ENCODE measurements around the gene SSTR4. TPM values are rescaled to one million over a fixed set of nuclear protein-coding genes. Genes with fewer than 3 reads are reported as not detected.

The SSTR4 gene
- total RNA-seq, 1 donor from 2014 or later, result 0.30 TPM

DNA sequence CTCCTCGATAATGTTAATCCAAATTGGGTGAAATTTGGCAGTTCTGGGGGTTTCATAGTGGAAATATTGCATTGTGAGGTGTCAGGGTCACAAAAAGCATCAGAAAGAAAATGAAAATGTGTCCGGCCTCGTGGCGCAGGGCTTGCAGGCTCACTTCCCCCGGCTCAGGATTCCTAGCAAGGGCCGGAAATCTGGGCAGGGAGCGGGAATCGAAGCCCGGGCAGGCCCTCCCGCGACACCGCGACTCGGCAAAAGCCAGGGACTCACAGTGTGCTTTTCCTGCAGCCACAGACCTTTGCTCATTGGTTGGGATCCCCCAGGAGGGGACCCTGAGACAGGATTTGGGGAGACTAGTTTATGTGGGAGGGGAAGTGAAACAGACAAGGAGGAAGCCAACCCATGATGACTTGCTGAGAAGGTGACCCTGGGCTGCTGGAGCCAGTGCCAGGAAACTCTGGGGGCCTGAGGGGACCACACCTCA lies 51.9 kb downstream of the SSTR4 start:
- DNase-seq, result no peak

DNA sequence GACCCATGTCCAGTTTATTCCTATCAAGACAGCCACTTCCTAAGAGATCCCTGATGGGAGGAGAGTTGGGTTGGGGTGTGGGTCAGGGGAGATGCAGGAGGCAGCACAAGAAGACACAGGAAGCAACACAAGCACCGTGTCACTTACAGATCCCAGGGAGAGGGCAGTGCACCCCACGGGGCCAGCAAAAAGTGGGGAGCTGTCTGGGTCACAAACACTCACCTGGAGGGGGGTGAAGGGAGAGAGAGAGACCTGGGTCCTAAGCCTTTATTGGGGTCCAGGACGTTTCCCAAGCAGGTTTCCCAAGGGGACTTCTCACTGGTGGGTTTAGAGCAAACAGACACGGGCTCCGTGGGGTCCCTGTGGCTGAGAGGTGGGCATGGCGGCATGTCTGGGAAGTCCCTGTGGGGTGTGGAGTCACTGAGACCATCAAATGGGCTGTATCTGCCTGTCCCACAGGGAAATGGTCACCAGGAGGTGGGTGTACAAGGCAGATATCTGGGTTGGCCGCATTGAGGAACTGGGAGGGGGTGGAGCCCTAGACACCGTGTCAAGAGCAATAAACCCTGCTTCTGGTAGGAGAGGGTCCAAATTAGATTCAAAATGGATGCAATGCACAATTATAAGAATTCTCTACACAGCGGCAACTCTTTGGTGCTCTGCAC lies 52.6 kb downstream of the SSTR4 start:
- DNase-seq, result no peak

Other genes with a start within 250 kb of the SSTR4 start
- gene THBD, start 14.4 kb downstream of the SSTR4 start, total RNA-seq, result 19.2 TPM
- gene CD93, start 51.0 kb downstream of the SSTR4 start, total RNA-seq, result 53.8 TPM